HL-60 (cell line): ENCODE measurements around the gene TRNT1.

Experiments used
- DNase-seq, 2 experiments: peaks; one replicate each; pipeline ENCODE4 v3.0.0-alpha.2; 2010 to 2020; ENCODE audit warnings: low read depth in 1 of 2, low spot score in 1 of 2
- H3K27ac ChIP-seq: fragments of 250-450 bp; sonication (Bioruptor Pico); replicated peaks from 2 replicates; pipeline ENCODE4 v1.5.1; 2020; ENCODE audit warnings: mild to moderate bottlenecking, moderate library complexity
- H3K27me3 ChIP-seq: fragments of 250-450 bp; sonication (Bioruptor Pico); 2 replicates; pipeline ENCODE4 v1.5.1; 2021; ENCODE audit warnings: mild to moderate bottlenecking, moderate library complexity; ENCODE audit not compliant: insufficient read depth, poor library complexity, severe bottlenecking
- H3K4me3 ChIP-seq: replicated peaks from 2 replicates; pipeline ENCODE4 v1.5.1; 2011; ENCODE audit warnings: mild to moderate bottlenecking, control low read depth, low read length; ENCODE audit not compliant: insufficient read depth
- CTCF ChIP-seq: IDR thresholded peaks from one replicate; pipeline ENCODE4 v1.5.1; 2011; ENCODE audit warnings: low read length, control low read depth, inconsistent platforms; ENCODE audit not compliant: insufficient read depth
- POLR2AphosphoS5 ChIP-seq: IDR thresholded peaks from 2 replicates; pipeline ENCODE4 v1.6.1; 2012; ENCODE audit warnings: low read depth
- REST ChIP-seq: IDR thresholded peaks from 2 replicates; pipeline ENCODE4 v1.6.1; 2012; ENCODE audit warnings: low read depth; ENCODE audit not compliant: insufficient replicate concordance
- SPI1 ChIP-seq: IDR thresholded peaks from 2 replicates; pipeline ENCODE4 v1.6.1; 2012; ENCODE audit warnings: low read depth, mild to moderate bottlenecking, borderline replicate concordance

TRNT1 gene

GRCh38 chr3:3196148-3196861, 69.6 kb downstream of the TRNT1 start:
- Histone ChIP-seq H3K4me3 (no peak overlapping the region), H3K27ac (no peak overlapping the region), H3K27me3 (peaks cover 3% of the 10 kb centered on the region)
- TF ChIP-seq SPI1: no peak
- TF ChIP-seq CTCF: peak; percentile 54
- no peak for TF ChIP-seq REST
- TF ChIP-seq POLR2AphosphoS5: no peak
- peak in 1 of 2 experiments; percentile 13 for DNase-seq
